ENCODE data around the gene SPIN1. TPM values are rescaled to one million over a fixed set of nuclear protein-coding genes. Genes with fewer than 3 reads are reported as not detected.

SPIN1 gene
- polyA plus RNA-seq, 3 donors: 11.0 to 14.0 (median 11.3) TPM

GRCh38 chr9:88514247-88514646, 126.0 kb downstream of the SPIN1 start:
- H4K20me1 ChIP-seq (ENCODE audit: insufficient read depth, low read length): no peaks in the 10 kb centered on the region
- H3K9me3 Mint-ChIP-seq: peaks cover 2 to 16% (median 10%) of the 10 kb centered on the region in 7 donors
- no peaks in the 10 kb centered on the region for H3K36me3 Mint-ChIP-seq
- H2AFZ ChIP-seq (ENCODE audit: insufficient read depth, low read depth, low read length, poor library complexity, severe bottlenecking): no peak overlapping the region
- no peaks in the 10 kb centered on the region for H3K79me2 ChIP-seq (ENCODE audit: insufficient read depth, low read length)
- no peaks in the 10 kb centered on the region for H3K36me3 ChIP-seq (replicated peaks in 1 of 2; ENCODE audit: control insufficient read depth in 1 of 2, insufficient read depth in 2 of 2, low read length in 2 of 2)
- intact Hi-C loops (cut with micrococcal nuclease): no loop called here
- H3K27me3 ChIP-seq (ENCODE audit: control insufficient read depth in 2 of 2, insufficient read depth in 2 of 2, low read length in 2 of 2): no peaks in the 10 kb centered on the region
- no peak overlapping the region for H3K9ac ChIP-seq (ENCODE audit: insufficient read depth, low read length, poor library complexity, severe bottlenecking)
- H3K27me3 Mint-ChIP-seq (ENCODE audit: low read depth in 3 of 3): peaks cover 1 to 4% (median 2%) of the 10 kb centered on the region in 3 donors
- 94% methylated on average over 2 of the region's 6 CpGs for WGBS (ENCODE audit: insufficient coverage)
- H3K4me1 Mint-ChIP-seq: peaks cover 3% of the 10 kb centered on the region
- no peak overlapping the region for H3K27ac ChIP-seq (ENCODE audit: low read depth in 1 of 2, low read length in 2 of 2)
- H3K4me3 ChIP-seq (replicated peaks in 1 of 3; ENCODE audit: low read depth in 2 of 3, low read length in 3 of 3): no peak overlapping the region
- H3K27ac Mint-ChIP-seq: no peak overlapping the region
- H3K4me1 ChIP-seq (ENCODE audit: control insufficient read depth in 1 of 2, insufficient read depth in 2 of 2, low read length in 2 of 2): no peaks in the 10 kb centered on the region
- H3K9me3 ChIP-seq (replicated peaks in 1 of 2; ENCODE audit: control insufficient read depth in 1 of 2, insufficient read depth in 1 of 2, low read length in 2 of 2): peaks cover 0 to 7% of the 10 kb centered on the region in 2 donors
- DNase-seq: no peak
- no peak overlapping the region for H3K4me3 Mint-ChIP-seq
- TF ChIP-seq CTCF (IDR thresholded peaks at IDR 0.05): no peak
- H3K4me2 ChIP-seq (replicated peaks; ENCODE audit: extremely low read depth, low read length, poor library complexity, severe bottlenecking): no peak overlapping the region

GRCh38 chr9:88521308-88521707, 133.1 kb downstream of the SPIN1 start:
- no peak overlapping the region for H3K27ac ChIP-seq (ENCODE audit: low read depth in 1 of 2, low read length in 2 of 2)
- no peak for DNase-seq
- no peaks in the 10 kb centered on the region for H3K27me3 ChIP-seq (ENCODE audit: control insufficient read depth in 2 of 2, insufficient read depth in 2 of 2, low read length in 2 of 2)
- H3K4me1 ChIP-seq (ENCODE audit: control insufficient read depth in 1 of 2, insufficient read depth in 2 of 2, low read length in 2 of 2): no peaks in the 10 kb centered on the region
- no peak overlapping the region for H2AFZ ChIP-seq (ENCODE audit: insufficient read depth, low read depth, low read length, poor library complexity, severe bottlenecking)
- no peaks in the 10 kb centered on the region for H4K20me1 ChIP-seq (ENCODE audit: insufficient read depth, low read length)
- H3K9me3 ChIP-seq (replicated peaks in 1 of 2; ENCODE audit: control insufficient read depth in 1 of 2, insufficient read depth in 1 of 2, low read length in 2 of 2): no peaks in the 10 kb centered on the region
- no peaks in the 10 kb centered on the region for H3K36me3 Mint-ChIP-seq
- WGBS (ENCODE audit: insufficient coverage): 0% methylated on average over 1 of the region's 4 CpGs
- intact Hi-C loops (cut with micrococcal nuclease): no loop called here
- H3K4me3 ChIP-seq (replicated peaks in 1 of 3; ENCODE audit: low read depth in 2 of 3, low read length in 3 of 3): no peak overlapping the region
- no peak overlapping the region for H3K9ac ChIP-seq (ENCODE audit: insufficient read depth, low read length, poor library complexity, severe bottlenecking)
- peaks cover 9% of the 10 kb centered on the region for H3K4me1 Mint-ChIP-seq
- H3K36me3 ChIP-seq (replicated peaks in 1 of 2; ENCODE audit: control insufficient read depth in 1 of 2, insufficient read depth in 2 of 2, low read length in 2 of 2): no peaks in the 10 kb centered on the region
- no peak for TF ChIP-seq CTCF (IDR thresholded peaks at IDR 0.05)
- peaks cover 0 to 2% (median 0%) of the 10 kb centered on the region in 7 donors for H3K9me3 Mint-ChIP-seq
- H3K4me2 ChIP-seq (replicated peaks; ENCODE audit: extremely low read depth, low read length, poor library complexity, severe bottlenecking): no peak overlapping the region
- H3K27ac Mint-ChIP-seq: no peak overlapping the region
- H3K4me3 Mint-ChIP-seq: no peak overlapping the region
- no peaks in the 10 kb centered on the region for H3K79me2 ChIP-seq (ENCODE audit: insufficient read depth, low read length)
- peaks cover 2 to 12% (median 4%) of the 10 kb centered on the region in 3 donors for H3K27me3 Mint-ChIP-seq (ENCODE audit: low read depth in 3 of 3)

All from CD14-positive monocyte (primary cell).